Measurements from ENCODE around the gene VN1R5.
"Not testable (repeated sequence)": the region's sequence is repeated elsewhere in the genome, so short reads cannot be mapped to it uniquely, and the experiment has no call there.

VN1R5 gene

DNA sequence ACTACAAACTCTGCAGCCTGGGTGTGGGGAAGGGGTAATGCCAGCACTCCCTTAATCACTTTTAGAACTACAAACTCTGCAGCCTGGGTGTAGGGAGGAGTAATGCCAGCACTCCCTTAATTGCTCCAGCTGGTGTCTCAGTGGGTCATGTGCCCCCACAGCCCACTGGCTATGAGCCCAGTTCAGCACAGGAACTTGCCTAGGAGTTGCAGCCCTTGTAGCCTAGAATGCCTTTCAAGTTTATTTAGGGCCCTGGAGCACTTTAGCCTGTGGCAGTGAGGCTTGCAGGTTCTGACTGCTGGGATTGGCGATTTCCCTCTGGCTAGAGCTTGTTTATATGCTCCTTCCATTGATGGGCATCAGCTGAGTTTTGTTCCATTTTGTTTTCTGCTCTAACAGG is 17.1 kb downstream of the VN1R5 start:
- no peak for DNase-seq (ENCODE audit: low read depth in 3 of 3)

DNA sequence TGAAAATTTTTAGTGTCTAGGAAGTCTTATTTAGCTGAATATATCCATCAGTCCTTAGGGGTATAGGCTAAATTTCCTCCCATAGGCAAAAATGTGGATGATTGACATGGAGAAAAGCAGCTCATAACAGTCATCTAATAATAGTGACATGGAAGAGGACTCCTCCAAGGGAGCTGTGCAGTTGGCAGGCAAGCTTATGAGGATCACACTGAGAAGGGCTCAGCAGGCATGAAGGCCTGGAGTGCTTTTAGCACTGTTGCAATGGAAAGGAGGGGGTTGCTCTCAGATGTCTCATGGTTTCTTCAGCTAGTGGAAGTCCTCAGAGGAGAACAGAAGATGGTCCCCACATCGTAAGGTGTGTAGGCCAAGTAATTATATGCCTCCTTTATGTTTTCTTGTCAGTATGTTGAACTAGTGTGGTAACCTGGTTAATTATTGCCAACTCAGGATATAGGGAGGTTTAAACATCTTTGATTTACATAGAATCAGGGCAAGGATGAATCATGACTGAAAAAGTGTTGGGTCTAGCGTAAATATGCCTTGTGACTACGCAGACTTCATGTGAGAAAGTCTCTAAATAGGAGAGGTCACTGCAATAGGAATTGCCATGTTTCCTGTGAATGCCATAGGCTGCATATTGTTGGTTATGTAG is 18.9 kb downstream of the VN1R5 start:
- no peak for DNase-seq (ENCODE audit: low read depth in 3 of 3)

DNA sequence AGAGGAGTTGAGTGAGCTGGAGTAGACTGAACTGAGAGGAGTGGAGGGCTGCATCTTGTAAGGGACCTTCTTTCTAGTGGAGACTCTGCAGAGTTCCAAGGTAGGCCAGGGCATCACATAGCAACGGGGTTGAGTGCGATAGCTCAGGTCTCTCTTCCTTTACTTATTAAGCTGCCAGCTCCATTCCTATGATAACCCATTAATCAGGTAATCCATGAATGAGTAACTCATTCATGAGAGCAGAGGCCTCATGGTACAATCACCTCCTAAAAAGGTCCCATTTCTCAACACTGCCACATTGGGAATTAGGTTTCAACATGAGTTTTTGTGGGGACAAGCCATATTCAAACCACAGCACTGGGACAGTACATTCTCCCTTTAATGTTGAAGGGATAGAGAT is 21.3 kb downstream of the VN1R5 start:
- no peak for DNase-seq (ENCODE audit: low read depth in 3 of 3)

DNA sequence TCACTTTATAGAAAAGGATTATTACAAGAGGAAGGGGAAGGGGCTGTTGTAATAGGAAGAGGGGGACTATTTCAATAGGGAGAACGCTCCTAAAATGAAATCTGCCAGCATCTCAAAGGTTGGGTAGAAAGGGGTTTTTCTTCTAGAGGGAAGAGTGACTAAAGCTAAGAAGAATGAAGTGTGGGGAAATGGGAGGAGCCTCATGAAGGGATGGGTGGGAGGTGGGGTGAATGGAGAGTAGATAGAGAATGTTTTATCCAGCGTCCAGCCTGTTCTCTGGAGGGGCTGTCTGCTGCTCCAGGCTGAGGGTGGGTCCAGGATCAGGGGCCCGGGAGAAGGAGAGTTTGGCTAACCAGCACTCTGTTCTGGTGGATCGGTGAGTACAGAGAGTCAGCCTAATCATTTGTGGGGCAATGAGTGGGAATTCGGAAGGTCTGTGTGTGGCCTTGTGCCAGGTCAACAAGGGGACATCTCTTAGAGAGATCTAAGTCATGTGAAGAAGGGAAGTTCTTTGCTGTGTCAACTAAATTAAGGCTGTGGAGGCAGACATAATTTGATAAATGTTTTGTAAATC is 25.2 kb downstream of the VN1R5 start:
- DNase-seq (ENCODE audit: low read depth in 3 of 3): no peak

DNA sequence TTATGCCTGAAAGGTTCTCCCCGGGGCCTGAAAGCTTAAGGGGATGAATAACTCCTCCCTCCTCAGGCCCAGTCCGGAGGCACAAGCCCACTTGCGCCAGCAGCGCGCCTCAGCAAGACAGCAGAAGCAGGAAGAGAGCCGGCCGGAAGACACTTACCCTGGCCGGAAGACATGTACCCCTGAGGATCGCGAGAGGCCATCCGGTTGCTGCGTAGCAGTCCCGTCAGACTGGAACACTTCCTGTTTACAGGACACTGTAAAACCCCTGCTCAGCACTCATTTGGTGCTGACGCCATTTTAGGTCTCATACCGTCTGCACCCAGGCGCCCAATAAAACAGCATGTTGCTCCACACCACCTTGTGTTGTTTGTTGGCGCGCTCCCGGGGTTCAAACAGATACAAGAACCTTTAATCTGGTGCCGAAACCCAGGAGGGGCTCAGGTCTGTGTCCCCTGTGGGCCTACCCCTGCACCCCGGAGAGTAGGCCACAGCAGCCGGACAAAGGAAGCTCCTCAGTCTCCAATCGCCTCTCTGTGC is 30.3 kb downstream of the VN1R5 start:
- DNase-seq (ENCODE audit: low read depth in 3 of 3): no peak

DNA sequence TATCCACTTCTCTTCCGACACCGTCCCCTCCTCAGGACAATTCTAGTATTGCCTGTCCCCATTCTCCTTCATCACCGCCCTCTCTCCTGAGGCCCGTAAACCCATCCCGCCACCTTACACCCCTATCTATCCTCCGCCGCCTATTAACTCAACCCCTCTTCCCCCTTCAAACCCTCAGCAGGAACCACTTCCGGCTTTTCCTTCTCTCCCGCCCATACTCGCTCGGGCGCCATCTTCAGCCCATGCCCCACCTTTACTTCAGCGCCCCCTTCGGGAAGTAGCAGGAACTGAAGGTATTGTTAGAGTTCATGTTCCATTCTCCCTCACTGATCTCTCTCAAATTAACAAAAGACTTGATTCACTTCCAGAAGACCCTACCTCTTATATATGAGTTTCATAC is 31.6 kb downstream of the VN1R5 start:
- DNase-seq (ENCODE audit: low read depth in 3 of 3): no peak

DNA sequence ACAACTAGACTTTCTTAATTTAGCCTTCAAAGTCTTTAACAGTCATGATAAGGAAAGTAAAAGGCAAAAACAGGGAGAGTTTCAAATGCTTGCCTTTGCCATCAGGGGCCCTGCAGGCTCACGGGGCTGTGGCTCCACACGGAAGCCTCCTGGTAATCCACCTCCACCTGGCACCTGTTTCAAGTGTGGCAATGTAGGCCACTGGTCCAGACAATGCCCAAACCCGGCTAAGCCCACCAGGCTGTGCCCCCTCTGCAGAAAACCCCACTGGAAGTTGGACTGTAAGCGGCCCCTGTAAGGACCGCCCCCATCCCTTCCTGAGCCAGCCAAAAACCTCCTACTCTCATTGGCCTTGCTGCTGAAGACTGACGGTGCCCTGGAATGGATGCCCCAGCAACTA is 32.5 kb downstream of the VN1R5 start:
- no peak for DNase-seq (ENCODE audit: low read depth in 3 of 3)

DNA sequence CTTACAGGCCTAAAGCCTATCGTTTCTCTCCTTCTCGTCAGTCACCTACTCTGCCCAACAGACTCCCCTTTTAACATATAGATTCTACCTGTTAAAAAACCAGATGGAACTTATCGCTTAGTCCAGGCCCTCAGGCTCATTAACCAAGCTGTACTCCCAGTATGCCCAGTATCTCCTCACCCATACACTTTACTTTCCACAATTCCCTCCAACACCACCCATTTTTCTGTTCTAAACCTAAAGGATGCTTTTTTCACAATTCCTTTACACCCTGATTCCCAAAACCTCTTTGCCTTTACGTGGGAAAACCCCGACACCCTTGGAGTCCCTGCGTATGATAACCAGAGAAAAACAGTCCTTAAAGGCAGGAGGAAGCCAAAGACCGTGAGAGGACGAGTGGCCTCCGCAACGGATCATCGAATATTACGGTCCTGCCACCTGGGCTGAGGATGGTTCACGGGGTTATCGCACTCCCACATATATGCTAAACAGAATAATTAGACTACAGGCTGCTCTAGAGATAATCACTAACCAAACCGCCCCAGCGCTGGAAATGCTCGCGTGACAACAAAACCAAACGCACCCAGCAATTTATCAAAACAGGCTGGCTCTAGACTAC is 33.5 kb downstream of the VN1R5 start:
- DNase-seq (ENCODE audit: low read depth in 3 of 3): not testable (repeated sequence)

DNA sequence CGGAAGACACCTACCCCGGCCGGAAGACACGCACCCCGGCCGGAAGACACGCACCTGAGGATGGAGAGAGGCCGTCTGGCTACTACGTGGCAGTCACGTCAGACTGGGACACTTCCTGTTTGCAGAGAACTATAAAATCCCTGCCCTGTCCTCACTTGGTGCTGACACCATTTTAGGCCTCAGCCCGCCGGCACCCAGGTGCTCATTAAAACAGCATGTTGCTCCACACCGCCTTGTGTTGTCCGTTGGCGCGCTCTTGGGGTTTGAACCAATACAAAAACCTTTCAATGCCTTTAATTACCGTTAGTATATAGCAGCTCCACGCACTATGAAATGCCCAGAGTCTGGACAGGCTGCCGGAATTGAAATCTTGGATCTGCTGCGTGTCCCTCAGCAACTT is 34.7 kb downstream of the VN1R5 start:
- no peak for DNase-seq (ENCODE audit: low read depth in 3 of 3)

DNA sequence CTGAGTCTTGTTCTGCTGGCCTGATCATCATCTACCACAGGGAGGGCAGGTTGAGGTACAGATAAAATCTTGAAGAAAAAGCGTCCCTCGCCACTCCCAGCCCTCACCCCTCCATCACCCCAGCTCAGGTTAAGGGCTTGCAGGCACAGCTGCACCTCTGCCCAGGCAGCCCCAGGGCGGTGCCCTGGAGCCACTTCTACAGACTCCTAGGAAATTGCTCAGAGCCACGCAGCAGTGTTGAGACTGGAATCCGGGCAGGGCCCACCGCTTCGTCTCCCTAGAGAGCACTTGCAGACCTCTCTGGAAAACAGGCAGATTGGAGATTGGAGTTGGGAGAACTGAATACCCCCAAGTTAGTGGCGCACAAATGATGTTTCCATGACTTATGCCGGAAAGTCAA is 35.3 kb downstream of the VN1R5 start:
- no peak for DNase-seq (ENCODE audit: low read depth in 3 of 3)

DNA sequence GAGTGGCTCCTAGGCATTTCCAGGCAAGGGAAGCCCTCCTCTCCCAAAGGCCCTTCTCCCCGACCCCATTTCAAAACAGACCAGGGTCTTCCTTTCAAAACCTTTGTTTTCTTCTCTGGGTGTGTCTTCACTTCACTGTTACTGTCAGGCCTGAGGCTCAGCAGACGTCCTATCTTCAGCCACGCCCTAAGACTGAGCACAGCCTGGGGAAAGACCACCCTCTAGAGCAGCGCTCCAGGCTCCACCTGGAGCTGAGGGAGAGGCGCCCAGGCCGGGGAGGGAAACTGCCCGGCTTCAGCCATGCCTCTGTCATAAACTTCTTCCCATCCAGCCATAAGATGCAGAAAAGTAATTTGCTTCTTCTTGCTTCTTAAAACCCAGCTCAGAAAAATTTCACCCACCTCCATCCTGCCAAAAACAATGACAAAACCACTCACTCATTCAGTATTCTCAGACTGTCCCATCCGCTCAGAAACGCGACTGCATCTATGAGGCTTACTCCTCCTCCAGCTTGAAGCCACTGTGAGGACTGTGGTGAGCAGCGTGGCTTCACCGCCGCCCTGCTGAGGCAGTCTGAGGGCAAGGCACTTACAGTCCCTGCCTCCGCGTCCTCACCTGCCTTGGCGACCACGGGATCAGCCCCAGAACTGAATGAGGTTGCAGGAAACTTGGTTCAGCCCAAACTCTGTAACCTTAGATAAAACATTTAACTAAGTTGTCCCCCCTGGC is 36.1 kb downstream of the VN1R5 start:
- DNase-seq (ENCODE audit: low read depth in 3 of 3): no peak

DNA sequence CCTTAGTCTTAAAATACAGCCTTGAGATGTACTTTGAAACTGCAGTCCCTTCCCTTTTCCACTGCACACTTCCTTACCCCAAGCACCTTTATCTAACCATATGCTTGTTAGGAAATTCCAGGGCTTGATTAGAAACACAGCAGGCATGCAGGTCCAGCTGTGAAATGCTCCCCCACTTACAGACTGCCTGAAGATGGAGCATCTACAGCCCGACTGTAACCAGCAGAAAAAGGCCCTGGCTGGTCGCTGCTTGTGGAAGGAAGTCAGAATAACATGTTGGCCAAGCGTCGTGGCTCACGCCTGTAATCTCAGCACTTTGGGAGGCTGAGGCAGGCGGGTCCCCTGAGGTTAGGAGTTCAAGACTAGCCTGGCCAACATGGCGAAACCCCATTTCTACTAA is 37.2 kb downstream of the VN1R5 start:
- DNase-seq (ENCODE audit: low read depth in 3 of 3): no peak

DNA sequence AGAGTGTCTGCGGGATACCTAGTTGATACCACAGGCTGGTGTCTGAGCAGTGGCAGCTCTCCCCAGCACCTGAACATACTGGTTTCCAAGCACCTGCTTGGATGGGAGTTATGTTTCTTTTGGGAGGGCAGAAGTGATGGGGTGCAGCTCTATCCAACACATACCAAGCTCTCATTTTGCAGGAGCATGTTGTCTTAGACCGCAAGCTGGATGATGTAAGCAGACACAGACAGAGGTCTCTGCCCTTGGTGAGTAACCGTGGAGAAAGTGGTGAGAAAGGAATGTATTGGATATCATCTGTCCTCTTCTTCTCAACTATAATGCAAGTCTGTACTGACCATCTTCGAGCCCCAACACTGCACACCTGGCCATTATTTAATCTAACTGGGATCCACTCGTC is 38.4 kb downstream of the VN1R5 start:
- no peak for DNase-seq (ENCODE audit: low read depth in 3 of 3)

DNA sequence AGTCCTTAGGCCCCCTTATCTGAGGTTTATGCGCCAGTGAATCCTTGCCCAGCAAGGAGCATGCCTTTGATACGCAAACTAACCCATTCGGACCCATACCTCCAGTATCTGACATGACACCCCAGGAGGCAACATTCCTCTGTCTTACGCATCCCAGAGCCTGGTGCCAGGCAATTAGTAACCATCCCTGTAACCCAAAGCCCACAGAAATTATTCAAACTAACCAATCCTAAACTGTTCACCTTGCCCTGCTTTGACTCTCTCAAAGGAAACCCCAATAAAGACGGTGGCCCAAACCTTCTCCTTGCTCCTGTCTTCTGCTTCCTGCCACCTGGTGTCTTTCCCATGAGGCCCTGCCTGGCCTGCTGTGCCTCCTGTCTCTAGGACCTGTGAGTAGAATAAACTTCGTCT is 39.4 kb downstream of the VN1R5 start:
- no peak for DNase-seq (ENCODE audit: low read depth in 3 of 3)

DNA sequence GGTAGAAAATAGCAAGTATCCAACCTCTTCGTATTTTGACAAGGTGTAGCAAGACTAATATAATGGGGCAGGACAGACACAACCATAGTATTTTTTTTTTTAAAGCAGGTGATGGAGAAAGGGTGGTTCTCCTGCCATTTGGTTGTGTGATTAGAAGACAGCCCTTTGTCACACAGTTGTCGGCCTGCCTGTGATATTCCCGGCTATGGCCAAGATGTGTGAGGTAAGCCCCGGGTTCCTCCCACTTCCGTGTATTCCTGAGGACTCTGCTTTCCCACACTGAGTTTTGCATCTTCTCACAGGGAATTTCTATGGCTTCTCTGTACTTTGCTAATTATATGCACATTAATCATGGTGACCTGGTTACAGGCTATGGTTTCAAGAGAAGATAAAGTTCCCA is 39.9 kb downstream of the VN1R5 start:
- DNase-seq (ENCODE audit: low read depth in 3 of 3): no peak

DNA sequence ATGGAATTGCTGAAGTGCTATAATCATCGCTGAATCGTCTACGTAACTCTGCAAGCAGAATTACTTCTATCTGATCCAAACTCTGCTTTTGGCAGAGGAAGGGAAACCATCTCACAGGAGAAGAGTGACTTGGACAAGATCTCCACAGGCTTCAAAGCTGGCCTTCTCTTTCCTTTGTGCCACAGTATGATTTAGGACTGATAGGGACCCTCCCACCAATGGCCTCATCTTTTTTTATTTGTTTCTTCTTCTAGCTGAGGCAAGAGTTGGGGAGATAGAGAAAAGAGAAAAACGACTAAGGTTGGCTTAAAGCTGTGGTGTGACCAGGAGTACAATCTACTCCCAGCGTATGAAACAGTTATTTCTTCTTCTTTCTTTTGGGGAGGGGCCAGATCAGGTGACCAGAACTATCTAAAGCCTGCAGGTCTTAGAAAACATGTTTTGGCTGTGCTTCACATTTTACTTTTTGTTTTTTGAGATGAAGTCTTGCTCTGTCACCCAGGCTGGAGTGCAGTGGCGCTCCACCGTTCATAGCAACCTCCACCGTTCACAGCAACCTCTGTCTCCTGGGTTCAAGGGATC is 40.8 kb downstream of the VN1R5 start:
- DNase-seq (ENCODE audit: low read depth in 3 of 3): no peak

DNA sequence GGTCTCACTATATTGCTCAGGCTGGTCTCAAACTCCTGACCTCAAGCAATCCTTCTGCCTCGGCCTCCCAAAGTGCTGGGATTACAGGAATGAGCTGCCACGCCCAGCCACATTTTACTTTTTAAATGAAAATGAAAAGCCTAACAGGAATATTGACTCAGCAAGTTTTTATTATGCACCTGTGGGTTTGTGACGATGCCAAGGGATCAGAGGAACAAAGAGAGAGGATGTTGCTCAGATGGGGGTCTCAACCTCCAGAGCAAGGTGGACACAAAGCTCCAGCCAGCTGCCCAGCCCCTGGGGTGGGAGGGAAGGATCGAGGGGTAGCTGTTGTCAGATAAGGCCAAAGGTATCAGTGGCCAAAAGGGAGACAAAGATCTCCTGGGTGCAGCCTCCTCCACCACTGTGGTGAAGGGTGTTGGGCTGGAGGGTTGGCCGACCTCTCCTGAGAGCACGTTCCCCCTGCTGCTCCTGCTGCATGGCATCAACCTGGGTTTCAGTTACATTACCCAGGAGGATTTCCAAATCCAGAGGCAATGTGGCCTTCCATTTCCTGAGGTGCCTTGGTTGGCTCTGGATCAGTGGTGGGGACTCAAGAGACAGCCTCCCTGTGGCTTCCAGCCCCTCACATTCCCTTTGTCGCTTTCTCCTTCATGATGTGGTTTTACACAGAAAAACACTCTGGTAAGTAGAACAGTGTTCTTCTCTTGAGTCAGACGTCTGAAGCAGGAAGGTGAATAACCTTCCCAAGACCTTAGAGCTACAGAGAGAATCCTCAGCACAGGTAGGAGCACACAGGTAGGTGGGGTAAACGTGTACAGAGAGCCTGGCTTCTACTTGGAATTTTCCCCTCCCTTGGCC is 41.6 kb downstream of the VN1R5 start:
- DNase-seq (ENCODE audit: low read depth in 3 of 3): no peak

DNA sequence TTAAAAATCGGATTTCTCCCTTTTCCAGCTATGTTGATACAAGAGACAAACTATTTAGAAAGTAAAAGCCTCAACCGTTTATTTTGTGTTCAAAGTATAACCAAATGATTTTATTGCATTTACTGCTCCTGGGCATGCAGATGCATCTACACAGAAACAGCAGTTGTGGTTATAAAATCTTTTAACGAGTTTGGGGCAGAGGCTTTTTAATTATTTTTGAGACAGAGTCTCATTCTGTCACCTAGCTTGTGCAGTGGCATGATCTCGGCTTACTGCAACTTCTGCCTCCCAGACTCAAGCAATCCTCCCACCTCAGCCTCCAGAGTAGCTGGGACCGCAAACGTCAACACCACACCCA is 42.2 kb downstream of the VN1R5 start:
- no peak for DNase-seq (ENCODE audit: low read depth in 3 of 3)

DNA sequence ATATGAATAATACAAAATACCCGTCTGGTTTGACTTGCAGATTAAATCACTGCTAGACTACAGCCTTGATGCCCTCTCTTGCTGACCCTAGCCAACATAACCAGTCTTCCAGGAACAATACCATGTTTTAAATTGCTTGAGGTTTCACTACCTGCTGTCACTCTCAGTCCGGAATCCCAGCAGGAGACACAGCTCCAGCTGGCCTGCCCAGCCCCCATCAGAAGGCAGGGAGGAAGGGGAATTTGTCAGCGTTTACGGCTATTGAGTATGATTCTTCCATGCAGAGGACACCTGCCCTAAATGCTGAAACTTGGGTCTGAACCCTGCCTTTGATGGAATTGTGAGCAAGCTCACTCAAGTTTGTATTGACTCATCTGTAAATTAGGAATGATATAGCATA is 42.8 kb downstream of the VN1R5 start:
- no peak for DNase-seq (ENCODE audit: low read depth in 3 of 3)

DNA sequence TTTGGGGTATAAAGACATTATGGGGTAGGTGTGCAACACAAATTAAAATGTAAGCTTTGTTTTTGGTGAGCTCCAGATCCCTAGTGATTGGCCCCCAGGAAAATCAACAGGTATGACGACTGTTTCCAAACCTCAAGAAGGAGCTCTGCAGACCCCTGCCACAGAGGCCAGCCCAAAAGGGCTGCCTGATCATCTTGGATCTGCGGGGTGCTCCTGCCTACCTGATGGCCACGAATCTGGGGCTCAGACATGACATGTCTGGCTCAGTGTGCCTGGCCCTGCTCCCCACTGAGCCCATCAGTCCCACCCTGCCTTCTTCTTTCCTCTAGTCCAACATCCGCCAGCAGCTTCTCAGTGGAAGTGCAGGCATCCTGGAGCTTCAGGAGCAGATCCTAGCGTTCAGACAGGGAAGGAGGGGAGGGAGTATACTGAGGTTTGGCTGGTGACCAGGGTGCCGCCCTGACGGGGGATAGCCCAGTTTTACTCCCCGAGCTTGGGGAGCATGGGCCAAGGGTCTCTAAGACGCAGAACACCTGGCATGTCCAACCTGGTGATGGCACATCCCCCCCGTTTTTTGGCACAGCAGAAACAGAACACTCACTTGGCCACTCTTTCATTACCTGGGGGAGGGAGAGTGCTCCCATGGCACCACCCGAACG is 44.0 kb downstream of the VN1R5 start:
- DNase-seq (ENCODE audit: low read depth in 3 of 3): no peak
